Stomach (tissue), 9 donors: Measurements from ENCODE around the gene NELFB. TPM values are rescaled to one million over a fixed set of nuclear protein-coding genes. Genes with fewer than 3 reads are reported as not detected.

Source experiments
- DNase-seq, 2 donors: peaks; one replicate each; pipeline versions ENCODE4 v3.0.0 to v3.0.0-alpha.2; 2013 to 2019
- H3K27ac ChIP-seq, 5 donors: fragments of 200-600 bp in 4 of 5; sonication (generic) in 4 of 5; one replicate each; pipeline ENCODE4 v1.5.1; 2013 to 2019; ENCODE audit warnings: mild to moderate bottlenecking in 1 of 5, moderate library complexity in 1 of 5
- H3K27me3 ChIP-seq, 3 donors: fragments of 200-600 bp; sonication (generic); one replicate each; pipeline ENCODE4 v1.5.1; 2017 to 2019; ENCODE audit warnings: mixed run types in 1 of 3
- H3K36me3 ChIP-seq, 4 donors: fragments of 200-600 bp; sonication (generic); 1 replicate in 3 of 4; 2 replicates in 1 of 4; pipeline ENCODE4 v1.5.1; 2016 to 2019
- H3K4me1 ChIP-seq, 4 donors: fragments of 200-600 bp; sonication (generic); one replicate each; pipeline ENCODE4 v1.5.1; 2016 to 2019
- H3K4me3 ChIP-seq, 4 donors: fragments of 200-600 bp; sonication (generic) in 3 of 4; one replicate each; pipeline ENCODE4 v1.5.1; 2016 to 2019; ENCODE audit warnings: mild to moderate bottlenecking in 1 of 4
- H3K9me3 ChIP-seq, 4 donors: fragments of 200-600 bp; sonication (generic); one replicate each; pipeline ENCODE4 v1.5.1; 2016 to 2019
- EP300 ChIP-seq: sonication (generic); formaldehyde crosslinking; IDR thresholded peaks from one replicate; pipeline ENCODE4 v1.6.1; 2017; ENCODE audit warnings: antibody characterized with exemption
- POLR2A ChIP-seq, 4 donors: fragments of 450-650 bp; IDR thresholded peaks; one replicate each; pipeline ENCODE4 v1.6.1; 2016; ENCODE audit warnings: antibody characterized with exemption in 4 of 4, control low read depth in 2 of 4, mild to moderate bottlenecking in 1 of 4, moderate library complexity in 1 of 4
- POLR2AphosphoS5 ChIP-seq, 3 donors: sonication (generic); formaldehyde crosslinking; IDR thresholded peaks; one replicate each; pipeline ENCODE4 v1.6.1; 2016; ENCODE audit warnings: antibody characterized with exemption in 3 of 3
- WGBS, 5 donors: extraction: QIAGEN DNeasy Blood & Tissue Kit in 3 of 5; methylation state at CpG; one replicate each; pipeline versions ENCODE4 v1.1.5 to v1.1.7; 2013 to 2018; 5-methylcytosine and 5-hydroxymethylcytosine counted together
- intact Hi-C: fragments of 100-400 bp; cut with DNase I; formaldehyde crosslinking; loops from one replicate; pipeline ENCODE4 v1.15.1; 2023; ENCODE audit warnings: low total_unique reads
- polyA plus RNA-seq, 3 donors: library from polyadenylated mRNA; stranded (reverse); fragments of 200-250 nt; gene quantifications; one replicate each; pipeline ENCODE4 v1.2.3, GENCODE V29; 2013
- total RNA-seq, 5 donors: library from RNA; depleted of rRNA; stranded (reverse); fragments of >200 nt; gene quantifications; one replicate each; pipeline versions ENCODE4 v1.1.0 to v1.2.3, GENCODE V29; 2014 to 2016
- TF ChIP-seq, protein P1 (sequence below), 7 experiments: fragments of 450-650 bp in 4 of 7; fragments of 200-600 bp in 3 of 7; sonication (generic) in 3 of 7; IDR thresholded peaks; one replicate each; pipeline ENCODE4 v1.5.1; 2016 to 2019; ENCODE audit warnings: antibody characterized with exemption in 7 of 7, control low read depth in 2 of 7, mild to moderate bottlenecking in 1 of 7
- donor health status: healthy with polysubstance abuse.
- donor health status: Bipolar disorder and iron deficiency.
- donor health status: healthy.

The NELFB gene
- total and polyA plus RNA-seq, 8 donors: 11.2 to 134 (median 36.1) TPM

DNA sequence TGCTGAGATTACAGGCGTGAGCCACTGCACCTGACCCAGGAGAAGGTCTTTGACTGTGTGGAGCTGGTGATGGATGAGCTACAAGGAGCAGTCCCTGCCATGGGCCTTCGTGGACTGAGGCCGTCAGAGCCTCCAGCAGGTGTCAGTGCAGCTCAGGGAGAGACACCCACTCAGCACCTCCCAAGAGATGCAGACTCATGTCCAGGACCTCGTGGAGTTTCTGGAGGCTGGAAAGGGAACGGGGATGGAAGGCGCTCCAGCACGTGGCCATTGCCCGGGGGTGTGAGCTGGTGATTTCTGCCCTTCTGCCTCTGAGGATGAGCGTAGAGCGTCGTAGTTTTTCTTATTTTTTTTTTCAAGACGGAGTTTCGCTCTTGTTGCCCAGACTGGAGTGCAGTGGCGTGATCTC lies 31.9 kb downstream of the NELFB start:
- intact Hi-C loops: no loop called here
- H3K9me3 ChIP-seq: no peaks in the 10 kb centered on the region
- H3K27me3 ChIP-seq: peaks cover 0 to 11% (median 0%) of the 10 kb centered on the region in 3 donors
- peaks cover 0 to 23% (median 16%) of the 10 kb centered on the region in 4 donors for H3K36me3 ChIP-seq
- 32 to 52% (median 46%) methylated on average over 12 to 14 of the region's 14 CpGs for WGBS, 5 donors
- H3K4me3 ChIP-seq: no peak overlapping the region
- TF ChIP-seq POLR2A (IDR thresholded peaks at IDR 0.05): no peak
- TF ChIP-seq, protein P1, sequence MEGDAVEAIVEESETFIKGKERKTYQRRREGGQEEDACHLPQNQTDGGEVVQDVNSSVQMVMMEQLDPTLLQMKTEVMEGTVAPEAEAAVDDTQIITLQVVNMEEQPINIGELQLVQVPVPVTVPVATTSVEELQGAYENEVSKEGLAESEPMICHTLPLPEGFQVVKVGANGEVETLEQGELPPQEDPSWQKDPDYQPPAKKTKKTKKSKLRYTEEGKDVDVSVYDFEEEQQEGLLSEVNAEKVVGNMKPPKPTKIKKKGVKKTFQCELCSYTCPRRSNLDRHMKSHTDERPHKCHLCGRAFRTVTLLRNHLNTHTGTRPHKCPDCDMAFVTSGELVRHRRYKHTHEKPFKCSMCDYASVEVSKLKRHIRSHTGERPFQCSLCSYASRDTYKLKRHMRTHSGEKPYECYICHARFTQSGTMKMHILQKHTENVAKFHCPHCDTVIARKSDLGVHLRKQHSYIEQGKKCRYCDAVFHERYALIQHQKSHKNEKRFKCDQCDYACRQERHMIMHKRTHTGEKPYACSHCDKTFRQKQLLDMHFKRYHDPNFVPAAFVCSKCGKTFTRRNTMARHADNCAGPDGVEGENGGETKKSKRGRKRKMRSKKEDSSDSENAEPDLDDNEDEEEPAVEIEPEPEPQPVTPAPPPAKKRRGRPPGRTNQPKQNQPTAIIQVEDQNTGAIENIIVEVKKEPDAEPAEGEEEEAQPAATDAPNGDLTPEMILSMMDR (IDR thresholded peaks at IDR 0.05): peak in 5 of 7 experiments; percentile 21 to 79 (median 56)
- peak in 1 of 3 donors; percentile 78 for TF ChIP-seq POLR2AphosphoS5 (IDR thresholded peaks at IDR 0.05)
- no peak for TF ChIP-seq EP300
- DNase-seq: peak; percentile 82 to 90
- H3K27ac ChIP-seq: no peak overlapping the region
- peaks cover 0 to 4% (median 0%) of the 10 kb centered on the region in 4 donors for H3K4me1 ChIP-seq

DNA sequence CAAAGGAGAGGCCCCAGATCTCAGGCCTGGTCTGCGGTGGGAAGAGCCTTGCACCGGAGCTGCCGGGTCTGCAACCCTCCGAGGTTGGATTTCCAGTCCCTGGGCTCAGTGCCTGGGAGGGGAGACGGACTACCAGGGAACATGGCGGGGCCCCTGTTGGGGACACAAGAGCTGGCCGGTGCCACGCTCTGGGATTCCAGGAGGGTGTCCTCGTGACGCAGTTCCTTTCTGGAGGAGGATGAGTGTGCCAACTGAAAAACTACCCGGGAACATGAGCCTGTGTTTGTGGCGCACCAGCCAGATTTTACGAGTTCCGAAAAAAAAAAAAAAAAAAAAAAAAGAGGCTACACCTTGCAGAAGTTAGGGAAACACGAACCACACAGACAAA lies 38.0 kb downstream of the NELFB start:
- peaks cover 1 to 58% (median 25%) of the 10 kb centered on the region in 3 donors for H3K27me3 ChIP-seq
- peak in 1 of 2 donors; percentile 57 for DNase-seq
- no peaks in the 10 kb centered on the region for H3K9me3 ChIP-seq
- no peak for TF ChIP-seq EP300
- TF ChIP-seq, protein P1 (IDR thresholded peaks at IDR 0.05): no peak
- no peak for TF ChIP-seq POLR2A (IDR thresholded peaks at IDR 0.05)
- no peak for TF ChIP-seq POLR2AphosphoS5 (IDR thresholded peaks at IDR 0.05)
- no peaks in the 10 kb centered on the region for H3K36me3 ChIP-seq
- 28 to 59% (median 33%) methylated on average over 15 of the region's 15 CpGs for WGBS, 5 donors
- H3K4me1 ChIP-seq: peaks cover 30 to 42% (median 38%) of the 10 kb centered on the region in 4 donors
- H3K27ac ChIP-seq: peak overlapping the region; percentile 85 to 98 (median 90)
- intact Hi-C loops: no loop called here
- H3K4me3 ChIP-seq: no peak overlapping the region

DNA sequence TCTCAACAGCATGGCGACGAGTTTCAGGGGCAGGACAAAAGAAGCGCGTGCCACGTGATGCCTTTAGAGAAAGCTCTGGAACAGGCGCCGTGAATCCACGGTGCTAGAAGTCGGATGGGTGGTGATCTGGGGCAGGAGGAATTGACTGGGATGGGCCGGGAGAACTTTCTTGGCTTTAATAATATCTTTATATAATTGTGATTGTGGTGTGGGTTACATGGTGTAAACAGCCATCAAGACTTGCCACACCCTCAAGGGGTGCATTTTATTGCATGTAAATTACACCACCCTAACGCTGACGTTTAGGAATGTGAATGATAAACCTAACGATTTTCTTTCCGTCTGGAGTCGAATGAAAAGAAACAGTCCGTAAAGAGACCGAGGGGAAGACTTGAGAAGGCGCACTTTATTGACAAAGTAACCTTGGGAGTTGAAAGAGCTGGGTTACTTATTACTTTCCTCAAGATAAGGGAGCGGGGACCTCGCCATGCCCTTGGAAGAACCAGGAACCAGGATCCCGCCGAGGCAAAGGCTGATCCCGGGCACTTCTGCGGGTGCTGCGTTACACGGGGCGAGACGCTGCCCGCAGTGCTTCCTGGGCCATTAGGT lies 38.5 kb downstream of the NELFB start:
- WGBS, 5 donors: 30 to 56% (median 34%) methylated on average over 29 of the region's 29 CpGs
- peaks cover 6 to 63% (median 30%) of the 10 kb centered on the region in 3 donors for H3K27me3 ChIP-seq
- peak in 2 of 3 donors; percentile 69 to 80 for TF ChIP-seq POLR2AphosphoS5 (IDR thresholded peaks at IDR 0.05)
- TF ChIP-seq, protein P1 (IDR thresholded peaks at IDR 0.05): no peak
- no peak for TF ChIP-seq EP300
- no peak for TF ChIP-seq POLR2A (IDR thresholded peaks at IDR 0.05)
- H3K9me3 ChIP-seq: no peaks in the 10 kb centered on the region
- no peaks in the 10 kb centered on the region for H3K36me3 ChIP-seq
- intact Hi-C loops: no loop called here
- H3K27ac ChIP-seq: peak overlapping the region; percentile 85 to 98 (median 90)
- peak; percentile 91 to 94 for DNase-seq
- H3K4me3 ChIP-seq: no peak overlapping the region
- peaks cover 35 to 47% (median 42%) of the 10 kb centered on the region in 4 donors for H3K4me1 ChIP-seq

DNA sequence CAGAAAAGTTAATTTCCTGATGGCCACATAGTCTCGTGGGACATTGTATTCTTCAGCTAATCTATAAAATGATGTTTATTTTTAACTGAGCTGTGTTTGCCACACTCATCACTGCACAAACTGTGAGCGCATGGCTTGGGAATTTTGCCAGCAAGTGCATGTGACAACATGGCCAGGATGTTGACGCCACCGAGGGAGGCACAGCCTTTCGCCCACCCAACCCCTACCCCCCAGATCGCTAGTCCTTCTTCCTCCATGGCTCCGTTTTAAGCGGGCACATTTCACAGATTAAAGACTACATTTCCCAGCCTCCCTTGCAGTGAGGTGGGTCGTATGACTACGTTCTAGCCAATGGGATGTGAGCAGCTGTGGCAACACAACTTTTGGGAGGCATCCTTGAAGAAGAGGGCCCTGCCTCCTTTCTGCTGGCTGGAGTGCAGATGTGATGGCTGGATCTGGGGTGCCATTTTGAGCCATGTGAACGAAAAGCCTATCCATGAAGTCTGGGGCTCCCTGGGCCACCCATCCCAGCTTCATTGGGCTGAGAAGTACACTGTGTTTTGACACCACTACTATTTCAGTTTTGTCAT lies 39.1 kb downstream of the NELFB start:
- Histone ChIP-seq H3K27ac (peak overlapping the region; percentile 85 to 98 (median 90)), H3K4me1 (peaks cover 41 to 53% (median 45%) of the 10 kb centered on the region in 4 donors), H3K36me3 (no peaks in the 10 kb centered on the region), H3K4me3 (peak overlapping the region in 1 of 4 donors; percentile 47), H3K27me3 (peaks cover 7 to 69% (median 35%) of the 10 kb centered on the region in 3 donors), H3K9me3 (no peaks in the 10 kb centered on the region)
- peak in 1 of 3 donors; percentile 67 for TF ChIP-seq POLR2AphosphoS5 (IDR thresholded peaks at IDR 0.05)
- TF ChIP-seq, protein P1 (IDR thresholded peaks at IDR 0.05): no peak
- WGBS, 5 donors: 16 to 34% (median 26%) methylated on average over 11 of the region's 11 CpGs
- peak; percentile 90 to 94 for DNase-seq
- intact Hi-C loops: no loop called here
